ENCODE measurements around the gene EEF1A1.
"Not testable (repeated sequence)": the region's sequence is repeated elsewhere in the genome, so short reads cannot be mapped to it uniquely, and the experiment has no call there.

Gene EEF1A1

DNA sequence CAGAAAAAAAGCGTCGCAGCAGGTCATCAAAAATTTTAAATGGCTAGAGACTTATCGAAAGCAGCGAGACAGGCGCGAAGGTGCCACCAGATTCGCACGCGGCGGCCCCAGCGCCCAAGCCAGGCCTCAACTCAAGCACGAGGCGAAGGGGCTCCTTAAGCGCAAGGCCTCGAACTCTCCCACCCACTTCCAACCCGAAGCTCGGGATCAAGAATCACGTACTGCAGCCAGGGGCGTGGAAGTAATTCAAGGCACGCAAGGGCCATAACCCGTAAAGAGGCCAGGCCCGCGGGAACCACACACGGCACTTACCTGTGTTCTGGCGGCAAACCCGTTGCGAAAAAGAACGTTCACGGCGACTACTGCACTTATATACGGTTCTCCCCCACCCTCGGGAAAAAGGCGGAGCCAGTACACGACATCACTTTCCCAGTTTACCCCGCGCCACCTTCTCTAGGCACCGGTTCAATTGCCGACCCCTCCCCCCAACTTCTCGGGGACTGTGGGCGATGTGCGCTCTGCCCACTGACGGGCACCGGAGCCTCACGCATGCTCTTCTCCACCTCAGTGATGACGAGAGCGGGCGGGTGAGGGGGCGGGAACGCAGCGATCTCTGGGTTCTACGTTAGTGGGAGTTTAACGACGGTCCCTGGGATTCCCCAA lies at the start of gene EEF1A1:
Gene EEF1A1 (minus strand): TSS at position 345 of the 663 bp plus-strand sequence. CDS start 1,006 bp downstream, outside the sequence.
- DNase-seq (ENCODE audit: low read depth in 2 of 3, low spot score in 2 of 3), result peak; percentile 94 to 99 (median 98)

- DNase-seq (ENCODE audit: low read depth in 2 of 3, low spot score in 2 of 3), result no peak
Observed at GRCh38 chr6:73569121-73569520, 48.3 kb upstream of the EEF1A1 start.

GRCh38 chr6:73566954-73567591 lies 46.2 kb upstream of the EEF1A1 start:
- no peak for DNase-seq (ENCODE audit: low read depth in 2 of 3, low spot score in 2 of 3)

GRCh38 chr6:73566486-73566871 lies 45.6 kb upstream of the EEF1A1 start:
- not testable (repeated sequence) for DNase-seq (ENCODE audit: low read depth in 2 of 3, low spot score in 2 of 3)

DNA sequence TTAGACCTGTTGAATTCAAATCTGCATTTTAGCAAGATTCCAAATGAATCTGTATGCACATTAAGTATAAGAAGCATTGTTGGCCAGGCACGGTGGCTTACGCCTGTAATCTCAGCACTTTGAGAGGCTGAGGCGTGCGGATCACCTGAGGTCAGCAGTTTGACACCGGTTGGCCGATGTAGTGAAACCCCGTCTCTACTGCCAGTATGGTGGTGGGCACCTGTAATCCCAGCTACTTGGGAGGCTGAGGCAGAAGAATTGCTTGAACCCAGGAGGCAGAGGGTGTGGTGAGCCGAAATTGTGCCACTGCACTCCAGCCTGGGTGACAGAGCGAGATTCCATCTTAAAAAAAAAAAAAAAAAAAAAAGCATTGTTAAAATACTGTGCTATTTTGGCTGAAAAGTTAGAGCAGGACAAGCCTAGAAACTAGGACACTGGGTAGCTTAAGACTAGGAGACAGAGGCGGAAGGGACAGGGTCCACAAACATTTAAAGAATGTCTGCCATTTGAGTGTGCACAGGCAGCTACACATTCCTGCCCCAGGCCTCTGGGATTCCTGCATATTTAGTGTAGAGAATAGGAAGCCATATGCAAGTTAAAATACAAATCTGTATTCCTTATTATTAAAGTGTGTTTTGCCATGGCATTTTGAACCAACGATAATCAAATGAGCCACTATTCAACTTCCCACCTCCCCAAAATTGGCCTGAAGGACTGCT lies 45.1 kb upstream of the EEF1A1 start:
- DNase-seq (ENCODE audit: low read depth in 2 of 3, low spot score in 2 of 3), result no peak

- DNase-seq (ENCODE audit: low read depth in 2 of 3, low spot score in 2 of 3), result no peak
Observed at GRCh38 chr6:73564578-73565345, 43.9 kb upstream of the EEF1A1 start.

- no peak for DNase-seq (ENCODE audit: low read depth in 2 of 3, low spot score in 2 of 3)
Observed at GRCh38 chr6:73562558-73562957, 41.7 kb upstream of the EEF1A1 start.

- no peak for DNase-seq (ENCODE audit: low read depth in 2 of 3, low spot score in 2 of 3)
Observed at GRCh38 chr6:73560853-73561407, 40.1 kb upstream of the EEF1A1 start.

- no peak for DNase-seq (ENCODE audit: low read depth in 2 of 3, low spot score in 2 of 3)
Observed at GRCh38 chr6:73560182-73560732, 39.4 kb upstream of the EEF1A1 start.

DNA sequence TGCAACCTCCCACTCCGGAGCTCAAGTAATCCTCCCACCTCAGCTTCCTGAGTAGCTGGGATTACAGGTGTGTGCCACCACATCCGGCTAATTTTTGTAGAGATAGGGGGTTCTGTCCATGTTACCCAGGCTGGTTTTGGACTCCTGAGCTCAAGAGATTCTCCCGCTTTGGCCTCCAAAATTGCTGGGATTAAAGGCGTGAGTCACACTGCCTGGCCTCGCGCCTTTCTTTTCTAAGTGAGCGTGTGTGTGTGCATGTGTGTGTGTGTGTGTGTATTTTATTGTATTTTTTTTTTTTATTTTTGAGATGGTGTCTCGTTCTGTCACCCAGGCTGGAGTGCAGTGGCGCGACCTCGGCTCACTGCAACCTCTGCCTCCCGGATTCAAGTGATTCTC lies 38.6 kb upstream of the EEF1A1 start:
- not testable (repeated sequence) for DNase-seq (ENCODE audit: low read depth in 2 of 3, low spot score in 2 of 3)

GRCh38 chr6:73558624-73559398 lies 38.0 kb upstream of the EEF1A1 start:
- no peak for DNase-seq (ENCODE audit: low read depth in 2 of 3, low spot score in 2 of 3)

DNA sequence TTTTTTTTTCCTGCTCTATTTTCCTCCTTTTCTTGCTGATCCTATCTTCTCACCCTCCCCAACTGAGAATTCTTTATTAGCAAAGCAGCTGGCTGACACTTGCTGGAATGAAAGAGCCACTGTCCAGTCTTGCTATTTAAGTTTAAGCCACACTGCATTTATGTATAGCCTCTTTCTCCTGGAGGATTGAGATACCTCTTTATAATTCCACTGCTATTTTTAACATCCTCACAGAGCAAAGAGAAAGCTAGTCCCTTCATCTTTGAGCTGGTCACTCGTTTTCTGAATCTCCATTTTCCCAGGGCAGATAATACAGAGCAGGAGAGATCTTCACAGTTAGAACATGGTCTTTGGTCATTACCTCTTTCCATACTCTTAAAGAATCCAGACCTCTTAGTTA lies 36.0 kb upstream of the EEF1A1 start:
- no peak for DNase-seq (ENCODE audit: low read depth in 2 of 3, low spot score in 2 of 3)

GRCh38 chr6:73555380-73555949 lies 34.6 kb upstream of the EEF1A1 start:
- DNase-seq (ENCODE audit: low read depth in 2 of 3, low spot score in 2 of 3), result not testable (repeated sequence)

DNA sequence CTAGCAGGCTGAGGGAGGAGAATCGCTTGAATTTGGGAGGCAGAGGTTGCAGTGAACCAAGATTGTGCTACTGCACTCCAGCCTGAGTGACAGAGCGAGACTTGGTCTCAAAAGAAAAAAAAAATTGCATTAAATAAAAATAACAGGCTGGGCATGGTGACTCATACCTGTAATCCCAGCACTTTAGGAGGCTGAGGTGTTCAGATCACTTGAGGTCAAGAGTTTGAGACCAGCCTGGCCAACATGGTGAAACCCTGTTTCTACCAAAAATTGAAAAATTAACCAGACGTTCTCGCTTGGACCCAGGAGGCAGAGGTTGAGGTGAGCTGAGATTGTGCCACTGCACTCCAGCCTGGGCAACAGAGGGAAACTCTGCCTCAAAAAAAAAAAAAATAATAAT lies 30.3 kb upstream of the EEF1A1 start:
- DNase-seq (ENCODE audit: low read depth in 2 of 3, low spot score in 2 of 3), result not testable (repeated sequence)

GRCh38 chr6:73548458-73549446 lies 27.9 kb upstream of the EEF1A1 start:
- no peak for DNase-seq (ENCODE audit: low read depth in 2 of 3, low spot score in 2 of 3)

DNA sequence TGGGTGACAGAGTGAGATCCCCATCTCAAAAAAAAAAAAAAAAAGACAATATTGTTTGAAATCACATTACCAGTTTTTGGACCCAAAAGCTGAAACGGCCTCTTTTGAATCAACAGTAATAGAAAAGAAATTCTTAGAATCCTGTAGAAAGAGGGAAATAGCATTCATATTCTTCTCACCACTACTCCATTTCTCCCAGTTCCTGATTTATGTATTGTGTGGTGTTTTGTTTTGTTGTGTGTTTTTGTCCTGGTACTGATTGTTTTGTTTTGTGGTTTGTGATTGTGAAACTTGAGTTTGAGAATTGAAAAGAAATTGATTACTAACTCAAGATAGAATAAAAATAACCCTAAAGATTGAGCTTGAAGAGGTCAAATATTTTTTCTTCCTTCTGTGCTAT lies 26.2 kb upstream of the EEF1A1 start:
- no peak for DNase-seq (ENCODE audit: low read depth in 2 of 3, low spot score in 2 of 3)

- no peak for DNase-seq (ENCODE audit: low read depth in 2 of 3, low spot score in 2 of 3)
Observed at GRCh38 chr6:73542891-73543290, 22.1 kb upstream of the EEF1A1 start.

DNA sequence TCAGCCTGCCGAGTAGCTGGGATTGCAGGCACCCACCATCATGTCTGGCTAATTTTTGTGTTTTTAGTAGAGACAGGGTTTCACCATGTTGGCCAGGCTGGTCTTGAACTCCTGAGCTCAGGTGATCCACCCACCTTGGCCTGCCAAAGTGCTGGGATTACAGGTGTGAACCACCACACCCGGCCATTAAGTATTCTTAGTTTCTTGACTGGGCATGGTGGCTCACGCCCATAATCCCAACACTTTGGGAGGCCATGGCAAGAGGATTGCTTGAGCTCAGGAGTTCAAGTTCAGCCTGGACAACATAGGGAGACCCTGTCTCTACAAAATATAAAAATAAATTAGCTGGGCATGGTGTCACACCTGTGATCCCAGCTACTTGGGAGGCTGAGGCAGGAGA lies 21.6 kb upstream of the EEF1A1 start:
- not testable (repeated sequence) for DNase-seq (ENCODE audit: low read depth in 2 of 3, low spot score in 2 of 3)

Data from activated CD8-positive, alpha-beta memory T cell treated with anti-CD3 and anti-CD28 coated beads for 48 hours (primary cell).